OCI-LY7 (cell line): ENCODE results near the gene MACF1. TPM values are rescaled to one million over a fixed set of nuclear protein-coding genes. Genes with fewer than 3 reads are reported as not detected.

Source experiments
- BruUV-seq: library from RNA; stranded (reverse); fragments of 400-500 nt; replicated peaks from 2 replicates; lab custom pipeline; 2021; lab: Mats Ljungman, UMichigan
- CTCF ChIA-PET: fragments of 300-600 bp; sonication (Branson Sonifier 250); formaldehyde crosslinking; loops from one replicate; lab custom pipeline; 2022; ENCODE audit warnings: antibody characterized with exemption; ENCODE audit not compliant: unreplicated experiment; lab: Charles Lee
- POLR2A ChIA-PET: fragments of 300-600 bp; sonication (Branson Sonifier 250); formaldehyde crosslinking; loops from one replicate; lab custom pipeline; 2022; ENCODE audit warnings: antibody characterized with exemption; lab: Charles Lee
- DNase-seq: peaks from one replicate; pipeline ENCODE4 v3.0.0-alpha.2; 2015; ENCODE audit warnings: low spot score
- H2AFZ ChIP-seq: fragments of 200-600 bp; sonication (generic), shearing (Covaris generic); 2 replicates; pipeline ENCODE4 v1.6.1; 2014; ENCODE audit warnings: mild to moderate bottlenecking, antibody characterized with exemption, low read length, moderate library complexity
- H3K27ac ChIP-seq: fragments of 200-600 bp; sonication (generic); 2 replicates; pipeline ENCODE4 v1.5.1; 2014; ENCODE audit warnings: mixed run types, low read depth, mild to moderate bottlenecking, moderate library complexity, low read length, inconsistent platforms; ENCODE audit not compliant: poor library complexity, severe bottlenecking
- H3K36me3 ChIP-seq: fragments of 200-600 bp; sonication (generic); 2 replicates; pipeline ENCODE4 v1.6.1; 2014; ENCODE audit warnings: mild to moderate bottlenecking, antibody characterized with exemption, low read length, moderate library complexity, mixed read lengths; ENCODE audit not compliant: insufficient read depth
- H3K4me1 ChIP-seq: fragments of 200-600 bp; sonication (generic); 2 replicates; pipeline ENCODE4 v1.5.1; 2014; ENCODE audit warnings: mild to moderate bottlenecking, low read length; ENCODE audit not compliant: insufficient read depth, poor library complexity, severe bottlenecking
- H3K4me2 ChIP-seq: fragments of 200-600 bp; sonication (generic); 2 replicates; pipeline ENCODE4 v1.6.1; 2014; ENCODE audit warnings: mild to moderate bottlenecking, low read length
- H3K4me3 ChIP-seq: fragments of 200-600 bp; sonication (generic); 2 replicates; pipeline ENCODE4 v1.5.1; 2014; ENCODE audit warnings: mild to moderate bottlenecking, low read depth, low read length; ENCODE audit not compliant: poor library complexity, severe bottlenecking
- H3K79me2 ChIP-seq: fragments of 200-600 bp; sonication (generic); 2 replicates; pipeline ENCODE4 v1.6.1; 2016; ENCODE audit warnings: low read depth, mild to moderate bottlenecking, low read length, moderate library complexity, mixed read lengths; ENCODE audit not compliant: insufficient read depth
- H3K9me2 ChIP-seq: fragments of 200-600 bp; sonication (generic); 2 replicates; pipeline ENCODE4 v1.6.1; 2016; ENCODE audit warnings: mild to moderate bottlenecking, low read length, mixed read lengths; ENCODE audit not compliant: insufficient read depth
- H3K9me3 ChIP-seq: fragments of 200-600 bp; sonication (generic); 2 replicates; pipeline ENCODE4 v1.6.1; 2014; ENCODE audit warnings: mild to moderate bottlenecking, mixed run types, low read length, mixed read lengths
- H4K20me1 ChIP-seq: fragments of 200-600 bp; sonication (generic); 2 replicates; pipeline ENCODE4 v1.6.1; 2014; ENCODE audit warnings: mild to moderate bottlenecking, antibody characterized with exemption, low read length, moderate library complexity, mixed read lengths; ENCODE audit not compliant: insufficient read depth
- EZH2phosphoT487 ChIP-seq: fragments of 200-600 bp; sonication (generic); IDR thresholded peaks from 2 replicates; pipeline ENCODE4 v1.6.1; 2018; ENCODE audit warnings: low read depth, borderline replicate concordance, mild to moderate bottlenecking, mixed run types, antibody characterized with exemption, low read length, moderate library complexity, mixed read lengths
- intact Hi-C: fragments of 100-400 bp; cut with micrococcal nuclease; formaldehyde crosslinking; loops from one replicate; pipeline ENCODE4 v1.10.0; 2022; ENCODE audit not compliant: unreplicated experiment
- total RNA-seq, 2 experiments: library from RNA; depleted of rRNA in 1 of 2; stranded (reverse); fragments of >200 nt in 1 of 2; shearing (Covaris generic) in 1 of 2; gene quantifications; 2 replicates each; pipeline ENCODE4 v1.2.3, GENCODE V29; 2014 to 2022
- TF ChIP-seq, protein P1 (sequence below): fragments of 200-600 bp; sonication (generic); conservative IDR thresholded peaks from 2 replicates; pipeline ENCODE4 v1.5.1; 2014; ENCODE audit warnings: mild to moderate bottlenecking, antibody characterized with exemption, low read length, moderate library complexity, mixed read lengths

Gene MACF1
- total RNA-seq, 2 experiments from 2014 or later: 211 to 220 TPM

DNA sequence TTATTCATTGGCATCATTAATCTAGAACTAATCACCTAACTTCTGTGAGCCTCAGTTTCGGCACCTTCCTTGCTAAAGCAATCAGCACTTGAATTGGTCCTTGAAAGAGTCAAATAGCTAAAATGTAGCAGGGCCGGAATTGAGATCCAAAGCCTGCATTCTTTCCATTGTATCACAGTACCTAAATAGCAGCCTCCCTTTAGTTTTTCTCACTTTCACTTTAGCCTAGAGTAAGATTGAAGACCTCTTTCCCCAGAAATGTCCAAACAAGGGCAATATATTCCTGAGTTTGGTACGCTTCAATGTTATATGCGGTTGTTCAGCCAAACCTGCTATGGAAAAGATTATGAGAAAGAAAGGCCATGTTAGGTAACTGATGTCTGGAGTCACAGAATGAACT, 165.1 kb downstream of the MACF1 start:
- ChIA-PET POLR2A (no interaction called here), CTCF (no interaction called here)
- H3K9me3 ChIP-seq: no peaks in the 10 kb centered on the region
- H3K9me2 ChIP-seq: no peaks in the 10 kb centered on the region
- intact Hi-C loops: no loop called here
- no peak overlapping the region for H3K4me3 ChIP-seq
- peaks cover 93% of the 10 kb centered on the region for H3K36me3 ChIP-seq
- H3K4me1 ChIP-seq: no peaks in the 10 kb centered on the region
- no peak overlapping the region for H3K27ac ChIP-seq
- H4K20me1 ChIP-seq: no peaks in the 10 kb centered on the region
- BruUV-seq: no TSS peak
- no peak overlapping the region for H2AFZ ChIP-seq
- H3K4me2 ChIP-seq: no peak overlapping the region
- no peaks in the 10 kb centered on the region for H3K79me2 ChIP-seq
- TF ChIP-seq EZH2phosphoT487: no peak
- TF ChIP-seq, protein P1, sequence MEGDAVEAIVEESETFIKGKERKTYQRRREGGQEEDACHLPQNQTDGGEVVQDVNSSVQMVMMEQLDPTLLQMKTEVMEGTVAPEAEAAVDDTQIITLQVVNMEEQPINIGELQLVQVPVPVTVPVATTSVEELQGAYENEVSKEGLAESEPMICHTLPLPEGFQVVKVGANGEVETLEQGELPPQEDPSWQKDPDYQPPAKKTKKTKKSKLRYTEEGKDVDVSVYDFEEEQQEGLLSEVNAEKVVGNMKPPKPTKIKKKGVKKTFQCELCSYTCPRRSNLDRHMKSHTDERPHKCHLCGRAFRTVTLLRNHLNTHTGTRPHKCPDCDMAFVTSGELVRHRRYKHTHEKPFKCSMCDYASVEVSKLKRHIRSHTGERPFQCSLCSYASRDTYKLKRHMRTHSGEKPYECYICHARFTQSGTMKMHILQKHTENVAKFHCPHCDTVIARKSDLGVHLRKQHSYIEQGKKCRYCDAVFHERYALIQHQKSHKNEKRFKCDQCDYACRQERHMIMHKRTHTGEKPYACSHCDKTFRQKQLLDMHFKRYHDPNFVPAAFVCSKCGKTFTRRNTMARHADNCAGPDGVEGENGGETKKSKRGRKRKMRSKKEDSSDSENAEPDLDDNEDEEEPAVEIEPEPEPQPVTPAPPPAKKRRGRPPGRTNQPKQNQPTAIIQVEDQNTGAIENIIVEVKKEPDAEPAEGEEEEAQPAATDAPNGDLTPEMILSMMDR: no peak
- no peak for DNase-seq

DNA sequence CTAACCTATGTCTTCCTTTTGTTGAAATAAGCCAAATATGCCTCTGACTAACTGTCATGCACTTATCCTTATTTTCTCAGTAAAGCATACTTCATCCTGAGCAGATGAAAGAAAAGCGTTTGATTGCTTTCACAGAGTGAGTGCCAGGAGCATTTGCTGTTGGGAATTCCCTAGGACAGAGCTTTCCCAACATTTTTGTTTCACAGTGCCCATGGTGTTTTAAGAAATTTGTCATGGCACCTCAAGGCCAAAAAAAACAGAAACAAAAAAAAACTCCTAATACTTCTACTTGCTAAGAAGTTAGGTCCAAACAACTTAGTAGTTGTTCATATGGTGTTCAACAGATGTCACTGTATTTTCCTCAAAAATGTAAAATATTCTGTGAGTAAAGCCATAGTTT, 166.1 kb downstream of the MACF1 start:
- Histone ChIP-seq H3K4me3 (no peak overlapping the region), H3K4me2 (no peak overlapping the region), H3K9me2 (no peaks in the 10 kb centered on the region), H3K79me2 (no peaks in the 10 kb centered on the region), H3K4me1 (no peaks in the 10 kb centered on the region), H3K36me3 (peaks cover 88% of the 10 kb centered on the region), H3K9me3 (no peaks in the 10 kb centered on the region), H2AFZ (no peak overlapping the region), H4K20me1 (no peaks in the 10 kb centered on the region), H3K27ac (no peak overlapping the region)
- CTCF ChIA-PET: no interaction called here
- TF ChIP-seq EZH2phosphoT487: no peak
- intact Hi-C loops: no loop called here
- POLR2A ChIA-PET: no interaction called here
- DNase-seq: no peak
- BruUV-seq: no TSS peak

DNA sequence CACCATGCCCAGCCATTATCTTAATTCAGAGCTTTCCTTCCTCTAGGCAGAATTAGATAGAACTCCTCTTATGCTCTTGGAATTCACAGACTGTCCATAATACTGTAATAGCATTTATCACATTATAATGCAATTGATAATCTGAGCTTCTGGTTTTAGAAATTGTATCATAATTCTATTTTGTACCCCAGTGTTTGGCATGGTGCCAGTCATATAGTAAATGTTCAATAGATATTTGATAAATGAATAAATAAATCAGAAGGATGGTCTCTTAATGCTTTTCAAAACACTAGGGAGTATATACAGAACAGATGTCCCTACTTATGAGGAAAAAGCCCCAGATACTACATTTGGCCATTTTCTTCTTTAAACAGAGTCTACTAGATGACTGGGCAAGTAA, 167.6 kb downstream of the MACF1 start:
- Histone ChIP-seq H3K4me2 (no peak overlapping the region), H3K79me2 (no peaks in the 10 kb centered on the region), H3K9me3 (no peaks in the 10 kb centered on the region), H3K36me3 (peaks cover 91% of the 10 kb centered on the region), H3K4me1 (no peaks in the 10 kb centered on the region), H3K4me3 (no peak overlapping the region), H3K27ac (no peak overlapping the region), H4K20me1 (no peaks in the 10 kb centered on the region), H3K9me2 (no peaks in the 10 kb centered on the region), H2AFZ (no peak overlapping the region)
- ChIA-PET POLR2A (interaction anchor here (0.9 kb wide), 1 partner anchor 53 kb away, joined by 4 read pairs; no protein-coding TSS in a partner anchor), CTCF (no interaction called here)
- DNase-seq: no peak
- TF ChIP-seq, protein P1: no peak
- no peak for TF ChIP-seq EZH2phosphoT487
- intact Hi-C loops: no loop called here
- BruUV-seq: no TSS peak
